RWPE2 (cell line): ENCODE measurements around the gene SETD1B.
"Not testable (repeated sequence)": the region's sequence is repeated elsewhere in the genome, so short reads cannot be mapped to it uniquely, and the experiment has no call there.

ENCODE experiments used
- ATAC-seq: fragments of 200-7000 bp; cut with Tn5 transposase; 3 replicates; pipeline ENCODE4 v1.9.1; 2021; ENCODE audit warnings: low read depth
- DNase-seq: peaks from one replicate; pipeline ENCODE4 v3.0.0-alpha.2; 2020; ENCODE audit warnings: low spot score
- H3K27ac ChIP-seq: fragments of 450-650 bp; 2 replicates; pipeline ENCODE4 v1.5.1; 2017; ENCODE audit warnings: mild to moderate bottlenecking; ENCODE audit not compliant: poor library complexity, severe bottlenecking
- H3K27me3 ChIP-seq: fragments of 250-450 bp; sonication (Bioruptor Pico); 2 replicates; pipeline ENCODE4 v1.5.1; 2021; ENCODE audit warnings: mild to moderate bottlenecking, moderate library complexity; ENCODE audit not compliant: insufficient read depth, poor library complexity, severe bottlenecking
- H3K36me3 ChIP-seq: fragments of 250-450 bp; sonication (Bioruptor Pico); 2 replicates; pipeline ENCODE4 v1.5.1; 2020; ENCODE audit warnings: low read depth, mild to moderate bottlenecking, moderate library complexity
- H3K4me1 ChIP-seq: fragments of 250-450 bp; sonication (Bioruptor Pico); 2 replicates; pipeline ENCODE4 v1.5.1; 2021; ENCODE audit warnings: mild to moderate bottlenecking, moderate library complexity; ENCODE audit not compliant: insufficient read depth, poor library complexity, severe bottlenecking
- H3K4me3 ChIP-seq: fragments of 250-450 bp; sonication (Bioruptor Pico); 2 replicates; pipeline ENCODE4 v1.5.1; 2021; ENCODE audit warnings: mild to moderate bottlenecking, moderate library complexity; ENCODE audit not compliant: severe bottlenecking
- H3K9me3 ChIP-seq: fragments of 250-450 bp; sonication (Bioruptor Pico); 2 replicates; pipeline ENCODE4 v1.5.1; 2021; ENCODE audit warnings: mild to moderate bottlenecking, moderate library complexity; ENCODE audit not compliant: severe bottlenecking
- CTCF ChIP-seq: fragments of 450-650 bp; IDR thresholded peaks from one replicate; pipeline ENCODE4 v1.5.1; 2017; ENCODE audit warnings: mild to moderate bottlenecking, moderate library complexity; ENCODE audit not compliant: poor library complexity, severe bottlenecking

Gene SETD1B

GRCh38 chr12:121843236-121843982 is 39.6 kb downstream of the SETD1B start:
- H3K4me1 ChIP-seq: no peaks in the 10 kb centered on the region
- H3K27me3 ChIP-seq: no peaks in the 10 kb centered on the region
- TF ChIP-seq CTCF: no peak
- no peak overlapping the region for H3K27ac ChIP-seq
- H3K9me3 ChIP-seq: no peaks in the 10 kb centered on the region
- DNase-seq (no peak), ATAC-seq (no peak)
- no peaks in the 10 kb centered on the region for H3K36me3 ChIP-seq
- no peak overlapping the region for H3K4me3 ChIP-seq

GRCh38 chr12:121845701-121846100 is 41.9 kb downstream of the SETD1B start:
- H3K36me3 ChIP-seq: no peaks in the 10 kb centered on the region
- H3K9me3 ChIP-seq: no peaks in the 10 kb centered on the region
- no peak overlapping the region for H3K27ac ChIP-seq
- TF ChIP-seq CTCF: no peak
- H3K4me1 ChIP-seq: no peaks in the 10 kb centered on the region
- no peak overlapping the region for H3K4me3 ChIP-seq
- no peak for DNase-seq
- H3K27me3 ChIP-seq: no peaks in the 10 kb centered on the region
- no peak for ATAC-seq

- no peak for TF ChIP-seq CTCF
- no peaks in the 10 kb centered on the region for H3K27me3 ChIP-seq
- H3K36me3 ChIP-seq: no peaks in the 10 kb centered on the region
- no peak for ATAC-seq
- no peak overlapping the region for H3K4me3 ChIP-seq
- H3K27ac ChIP-seq: no peak overlapping the region
- no peak for DNase-seq
- no peaks in the 10 kb centered on the region for H3K9me3 ChIP-seq
- H3K4me1 ChIP-seq: no peaks in the 10 kb centered on the region
Observed at GRCh38 chr12:121849211-121849610, 45.4 kb downstream of the SETD1B start.

- Histone ChIP-seq H3K27me3 (no peaks in the 10 kb centered on the region), H3K4me1 (no peaks in the 10 kb centered on the region), H3K9me3 (no peaks in the 10 kb centered on the region), H3K27ac (no peak overlapping the region), H3K4me3 (no peak overlapping the region), H3K36me3 (no peaks in the 10 kb centered on the region)
- ATAC-seq (no peak), DNase-seq (no peak)
- no peak for TF ChIP-seq CTCF
Observed at GRCh38 chr12:121849665-121850064, 45.9 kb downstream of the SETD1B start.

- H3K36me3 ChIP-seq, H3K9me3 ChIP-seq, H3K27ac ChIP-seq, H3K4me1 ChIP-seq, DNase-seq, H3K27me3 ChIP-seq, ATAC-seq, H3K4me3 ChIP-seq: not testable (repeated sequence)
Observed at GRCh38 chr12:121852392-121852791, 48.6 kb downstream of the SETD1B start.
